Measurements from ENCODE around the gene CLDN3. TPM values are rescaled to one million over a fixed set of nuclear protein-coding genes. Genes with fewer than 3 reads are reported as not detected.

CLDN3 gene
- polyA plus RNA-seq, 1 donor from 2014 or later, result not detected

GRCh38 chr7:73730485-73730884 lies 39.6 kb downstream of the CLDN3 start:
- TF ChIP-seq POLR2AphosphoS5 (IDR thresholded peaks at IDR 0.05), result no peak
- no peak for TF ChIP-seq TAF1 (IDR thresholded peaks at IDR 0.05; ENCODE audit: low read depth)
- TF ChIP-seq EZH2 (IDR thresholded peaks at IDR 0.05; ENCODE audit: borderline replicate concordance, insufficient read depth, low read length, poor library complexity, severe bottlenecking), result no peak
- no peak for TF ChIP-seq SMC3 (conservative IDR thresholded peaks at IDR 0.05; ENCODE audit: poor library complexity)
- TF ChIP-seq CTCF (IDR thresholded peaks at IDR 0.05; ENCODE audit: poor library complexity, severe bottlenecking), result no peak
- no peak for TF ChIP-seq REST (IDR thresholded peaks at IDR 0.05; ENCODE audit: borderline replicate concordance)
- TF ChIP-seq RAD21 (conservative IDR thresholded peaks at IDR 0.05), result no peak
- no peak for TF ChIP-seq MXI1 (conservative IDR thresholded peaks at IDR 0.05; ENCODE audit: poor library complexity, severe bottlenecking)
- no peak for TF ChIP-seq EP300 (conservative IDR thresholded peaks at IDR 0.05; ENCODE audit: poor library complexity, severe bottlenecking)
- Histone ChIP-seq H3K79me2 (replicated peaks; ENCODE audit: insufficient read depth, low read length) (no peaks in the 10 kb centered on the region), H3K27ac (ENCODE audit: low read length) (no peak overlapping the region)

GRCh38 chr7:73728551-73728950 lies 41.5 kb downstream of the CLDN3 start:
- H3K9me2 ChIP-seq (ENCODE audit: insufficient read depth, low read length), result no peaks in the 10 kb centered on the region
- no peaks in the 10 kb centered on the region for H3K9me3 ChIP-seq (ENCODE audit: low read length)
- H3K27me3 ChIP-seq (ENCODE audit: insufficient read depth, low read depth, low read length), result no peaks in the 10 kb centered on the region
- TF ChIP-seq RAD21 (conservative IDR thresholded peaks at IDR 0.05), result no peak
- TF ChIP-seq CTCF (IDR thresholded peaks at IDR 0.05; ENCODE audit: poor library complexity, severe bottlenecking), result no peak
- no peak overlapping the region for H3K4me3 ChIP-seq (ENCODE audit: low read length)
- H3K4me2 ChIP-seq (ENCODE audit: low read length), result no peak overlapping the region
- H3F3A ChIP-seq (ENCODE audit: insufficient read depth, low read length, poor library complexity, severe bottlenecking), result no peaks in the 10 kb centered on the region
- no peak overlapping the region for H2AFZ ChIP-seq (ENCODE audit: low read depth, low read length)
- no peaks in the 10 kb centered on the region for H3K79me2 ChIP-seq (replicated peaks; ENCODE audit: insufficient read depth, low read length)
- no peaks in the 10 kb centered on the region for H3K36me3 ChIP-seq (ENCODE audit: insufficient read depth, low read length)
- no peaks in the 10 kb centered on the region for H4K20me1 ChIP-seq (ENCODE audit: insufficient read depth)
- no peak overlapping the region for H3K9ac ChIP-seq (ENCODE audit: low read length)
- no peak overlapping the region for H3K27ac ChIP-seq (ENCODE audit: low read length)

More at GRCh38 chr7:73730485-73730884, 39.6 kb downstream of the CLDN3 start:
- Histone ChIP-seq H3K27me3 (ENCODE audit: insufficient read depth, low read depth, low read length) (no peaks in the 10 kb centered on the region), H3K9me3 (ENCODE audit: low read length) (no peaks in the 10 kb centered on the region), H4K20me1 (ENCODE audit: insufficient read depth) (no peaks in the 10 kb centered on the region), H3K4me3 (ENCODE audit: low read length) (no peak overlapping the region), H3K9ac (ENCODE audit: low read length) (no peak overlapping the region), H3F3A (ENCODE audit: insufficient read depth, low read length, poor library complexity, severe bottlenecking) (no peaks in the 10 kb centered on the region), H3K9me2 (ENCODE audit: insufficient read depth, low read length) (no peaks in the 10 kb centered on the region), H3K36me3 (ENCODE audit: insufficient read depth, low read length) (no peaks in the 10 kb centered on the region), H3K4me2 (ENCODE audit: low read length) (no peak overlapping the region), H2AFZ (ENCODE audit: low read depth, low read length) (no peak overlapping the region)

Data from neural cell (in vitro differentiated cells).